Endometrial microvascular endothelial cells (primary cell): ENCODE results near the gene KRT80. TPM values are rescaled to one million over a fixed set of nuclear protein-coding genes. Genes with fewer than 3 reads are reported as not detected.

Source experiments
- in situ Hi-C: cut with HindIII; loops from 2 replicates; pipeline ENCODE4 v1.10.0; 2017; ENCODE audit warnings: low sequenced_read_pairs, low pct_unique_long_range_greater_than_20kb; ENCODE audit errors: inconsistent ontology term
- total RNA-seq: library from RNA; depleted of rRNA; stranded (reverse); fragments of >200 nt; gene quantifications from one replicate; pipeline ENCODE4 v1.2.3, GENCODE V29; 2015; ENCODE audit errors: inconsistent ontology term

Gene KRT80
- total RNA-seq, 1 donor from 2014 or later: 6.2 TPM

- in situ Hi-C loops: no loop called here
These were observed 38.8 kb upstream of the KRT80 start for GRCh38 chr12:52230364-52231281.

- in situ Hi-C loops: no loop called here
These were observed 38.1 kb upstream of the KRT80 start for GRCh38 chr12:52229836-52230343.

- in situ Hi-C loops: no loop called here
These were observed 37.1 kb upstream of the KRT80 start for GRCh38 chr12:52228931-52229330.

- in situ Hi-C loops: no loop called here
These were observed 36.6 kb upstream of the KRT80 start for GRCh38 chr12:52228366-52228765.

- in situ Hi-C loops: no loop called here
These were observed 35.9 kb upstream of the KRT80 start for GRCh38 chr12:52227606-52228166.

- in situ Hi-C loops: no loop called here
These were observed 34.6 kb upstream of the KRT80 start for GRCh38 chr12:52226446-52226845.

- in situ Hi-C loops: no loop called here
These were observed 33.9 kb upstream of the KRT80 start for GRCh38 chr12:52225752-52226151.

GRCh38 chr12:52224151-52224550 is 32.3 kb upstream of the KRT80 start:
- in situ Hi-C loops: no loop called here

GRCh38 chr12:52223406-52224039 is 31.7 kb upstream of the KRT80 start:
- in situ Hi-C loops: no loop called here

GRCh38 chr12:52222692-52223091 is 30.9 kb upstream of the KRT80 start:
- in situ Hi-C loops: no loop called here

- in situ Hi-C loops: no loop called here
These were observed 30.2 kb upstream of the KRT80 start for GRCh38 chr12:52221912-52222457.

- in situ Hi-C loops: no loop called here
These were observed 29.4 kb upstream of the KRT80 start for GRCh38 chr12:52221070-52221781.

GRCh38 chr12:52220477-52220876 is 28.7 kb upstream of the KRT80 start:
- in situ Hi-C loops: no loop called here

- in situ Hi-C loops: loop anchor here (10.0 kb wide), 1 partner anchor 67 kb away; no protein-coding TSS in a partner anchor
These were observed 26.2 kb upstream of the KRT80 start for GRCh38 chr12:52218001-52218400.

- in situ Hi-C loops: loop anchor here (10.0 kb wide), 1 partner anchor 68 kb away; no protein-coding TSS in a partner anchor
These were observed 25.4 kb upstream of the KRT80 start for GRCh38 chr12:52217223-52217622.

- in situ Hi-C loops: loop anchor here (10.0 kb wide), 1 partner anchor 68 kb away; no protein-coding TSS in a partner anchor
These were observed 25.0 kb upstream of the KRT80 start for GRCh38 chr12:52216807-52217206.

GRCh38 chr12:52216100-52216499 is 24.3 kb upstream of the KRT80 start:
- in situ Hi-C loops: loop anchor here (10.0 kb wide), 1 partner anchor 69 kb away; no protein-coding TSS in a partner anchor

- in situ Hi-C loops: loop anchor here (10.0 kb wide), 1 partner anchor 69 kb away; no protein-coding TSS in a partner anchor
These were observed 23.8 kb upstream of the KRT80 start for GRCh38 chr12:52215587-52216031.
